GM23338 (cell line): Measurements from ENCODE around the gene BPTF. TPM values are rescaled to one million over a fixed set of nuclear protein-coding genes. Genes with fewer than 3 reads are reported as not detected.

Experiments
- ATAC-seq: fragments of 200-7000 bp; cut with Tn5 transposase; 3 replicates; pipeline ENCODE4 v1.9.1; 2020
- DNase-seq: peaks from one replicate; pipeline ENCODE4 v3.0.0-alpha.2; 2015; ENCODE audit warnings: low spot score
- H2AFZ ChIP-seq: fragments of 200-600 bp; sonication (generic); 2 replicates; pipeline ENCODE4 v1.8.0; 2016; ENCODE audit warnings: antibody characterized with exemption, mild to moderate bottlenecking, moderate library complexity
- H3F3A ChIP-seq: fragments of 200-600 bp; sonication (generic); replicated peaks from 2 replicates; pipeline ENCODE4 v1.8.0; 2017; ENCODE audit warnings: antibody characterized with exemption, mixed run types, low read depth
- H3K27ac ChIP-seq: fragments of 200-600 bp; sonication (generic); 2 replicates; pipeline ENCODE4 v1.6.1; 2016; ENCODE audit warnings: low read depth
- H3K27me3 ChIP-seq: fragments of 200-600 bp; sonication (generic); 2 replicates; pipeline ENCODE4 v1.8.0; 2016; ENCODE audit warnings: mild to moderate bottlenecking, mixed run types, moderate library complexity; ENCODE audit not compliant: insufficient read depth
- H3K36me3 ChIP-seq: fragments of 200-600 bp; sonication (generic); 2 replicates; pipeline ENCODE4 v1.8.0; 2016; ENCODE audit warnings: mild to moderate bottlenecking; ENCODE audit not compliant: insufficient read depth
- H3K4me1 ChIP-seq: fragments of 200-600 bp; sonication (generic); 2 replicates; pipeline ENCODE4 v1.8.0; 2016; ENCODE audit warnings: mild to moderate bottlenecking, moderate library complexity; ENCODE audit not compliant: insufficient read depth
- H3K4me2 ChIP-seq: fragments of 200-600 bp; sonication (generic); 2 replicates; pipeline ENCODE4 v1.7.1; 2017; ENCODE audit warnings: mixed run types
- H3K4me3 ChIP-seq: fragments of 200-600 bp; sonication (generic); 2 replicates; pipeline ENCODE4 v1.6.1; 2016; ENCODE audit warnings: mixed run types
- H3K79me2 ChIP-seq: fragments of 200-600 bp; sonication (generic); replicated peaks from 2 replicates; pipeline ENCODE4 v1.8.0; 2017; ENCODE audit warnings: mild to moderate bottlenecking; ENCODE audit not compliant: insufficient read depth
- H3K9me2 ChIP-seq: fragments of 200-600 bp; sonication (generic); 2 replicates; pipeline ENCODE4 v1.8.0; 2017; ENCODE audit not compliant: insufficient read depth
- H4K20me1 ChIP-seq: fragments of 200-600 bp; sonication (generic); replicated peaks from 2 replicates; pipeline ENCODE4 v1.8.0; 2017; ENCODE audit warnings: mild to moderate bottlenecking; ENCODE audit not compliant: insufficient read depth
- H3K27ac Mint-ChIP-seq: 2 replicates; pipeline ENCODE4 v1.8.0; 2020; ENCODE audit warnings: inconsistent platforms, mild to moderate bottlenecking, moderate library complexity, mixed read lengths
- H3K27me3 Mint-ChIP-seq: 3 replicates; pipeline ENCODE4 v1.8.0; 2022; ENCODE audit warnings: low read depth, mild to moderate bottlenecking, moderate library complexity, mixed read lengths, inconsistent platforms; ENCODE audit not compliant: insufficient read depth, poor library complexity
- H3K36me3 Mint-ChIP-seq: 3 replicates; pipeline ENCODE4 v1.8.0; 2021; ENCODE audit warnings: low read depth, mild to moderate bottlenecking, inconsistent platforms, moderate library complexity, mixed read lengths
- H3K4me1 Mint-ChIP-seq: 3 replicates; pipeline ENCODE4 v1.8.0; 2020; ENCODE audit warnings: mild to moderate bottlenecking, inconsistent platforms, mixed read lengths
- H3K4me3 Mint-ChIP-seq: 3 replicates; pipeline ENCODE4 v1.8.0; 2021; ENCODE audit warnings: moderate library complexity, mild to moderate bottlenecking, inconsistent platforms, mixed read lengths
- H3K9me3 Mint-ChIP-seq: 3 replicates; pipeline ENCODE4 v1.8.0; 2020; ENCODE audit warnings: moderate library complexity, mild to moderate bottlenecking, inconsistent platforms, mixed read lengths
- CTCF ChIP-seq, 2 experiments: fragments of 200-600 bp in 1 of 2; sonication (generic) in 1 of 2; conservative IDR thresholded peaks; 2 replicates each; pipeline versions ENCODE4 v1.5.1 to v1.6.1; 2016 to 2017; ENCODE audit warnings: antibody characterized with exemption in 2 of 2, low read depth in 2 of 2, mild to moderate bottlenecking in 2 of 2, moderate library complexity in 1 of 2
- EZH2phosphoT487 ChIP-seq: fragments of 200-600 bp; sonication (generic); IDR thresholded peaks from one replicate; pipeline ENCODE4 v1.8.1; 2018; ENCODE audit warnings: antibody characterized with exemption; ENCODE audit not compliant: unreplicated experiment
- NANOG ChIP-seq: IDR thresholded peaks from 2 replicates; pipeline ENCODE4 v1.6.1; 2016; ENCODE audit warnings: antibody characterized with exemption, borderline replicate concordance
- POLR2AphosphoS5 ChIP-seq: IDR thresholded peaks from 2 replicates; pipeline ENCODE4 v1.6.1; 2016; ENCODE audit warnings: antibody characterized with exemption, low read depth
- REST ChIP-seq: IDR thresholded peaks from one replicate; pipeline ENCODE4 v1.6.1; 2018; ENCODE audit warnings: antibody characterized with exemption; ENCODE audit not compliant: unreplicated experiment
- ZNF114 ChIP-seq: fragments of 250-450 bp; sonication (Bioruptor Pico); IDR thresholded peaks from 2 replicates; pipeline ENCODE4 v1.5.0; 2020; ENCODE audit warnings: mild to moderate bottlenecking, moderate library complexity
- ZNF331 ChIP-seq: fragments of 250-450 bp; sonication (Bioruptor Pico); IDR thresholded peaks from 2 replicates; pipeline ENCODE4 v1.5.0; 2020; ENCODE audit warnings: low read depth, mild to moderate bottlenecking, moderate library complexity
- polyA plus RNA-seq: library from polyadenylated mRNA; unstranded; fragments of >200 nt; fragmentation: Nextera tagmentation; extraction: Ambion mirVana; gene quantifications from 2 replicates; pipeline ENCODE4 v1.2.1, GENCODE V29; 2016
- total RNA-seq: library from RNA; depleted of rRNA; stranded (reverse); fragments of >200 nt; shearing (Covaris generic); gene quantifications from 2 replicates; pipeline ENCODE4 v1.2.3, GENCODE V29; 2014
- TF ChIP-seq, protein P1 (sequence below): fragments of 250-450 bp; sonication (Bioruptor Pico); IDR thresholded peaks from 2 replicates; pipeline ENCODE4 v1.5.0; 2020; ENCODE audit warnings: mild to moderate bottlenecking, moderate library complexity

Gene BPTF
- total and polyA plus RNA-seq, 2 experiments from 2014 or later = 161 to 179 TPM

GRCh38 chr17:67818110-67819002 lies 6.9 kb upstream of the BPTF start:
- Histone ChIP-seq H2AFZ (no peak overlapping the region; the same call in 1 of the 2 replicates), H3K4me1 (no peaks in the 10 kb centered on the region), H3K9me2 (no peaks in the 10 kb centered on the region), H3K27me3 (no peaks in the 10 kb centered on the region), H3K4me3 (no peak overlapping the region), H3F3A (0 out of 2 replicates have a peak, but pooled peaks cover 4% of the 10 kb centered on the region), H4K20me1 (no peaks in the 10 kb centered on the region), H3K36me3 (no peaks in the 10 kb centered on the region), H3K4me2 (no peak overlapping the region), H3K27ac (no peak overlapping the region), H3K79me2 (no peaks in the 10 kb centered on the region)
- Mint-ChIP-seq H3K27ac (no peak overlapping the region), H3K9me3 (no peaks in the 10 kb centered on the region), H3K4me1 (no peaks in the 10 kb centered on the region; the same call in 2 of the 3 replicates), H3K4me3 (no peak overlapping the region), H3K27me3 (peaks cover 5% of the 10 kb centered on the region), H3K36me3 (no peaks in the 10 kb centered on the region)
- TF ChIP-seq ZNF331 (CRISPR knock-in tag) = no peak
- no peak for TF ChIP-seq POLR2AphosphoS5
- DNase-seq (no peak), ATAC-seq (no peak)

- no peaks in the 10 kb centered on the region for H3K27me3 ChIP-seq
- H2AFZ ChIP-seq = no peak overlapping the region
- no peaks in the 10 kb centered on the region for H3K79me2 ChIP-seq
- Mint-ChIP-seq H3K4me3 (no peak overlapping the region), H3K36me3 (no peaks in the 10 kb centered on the region), H3K4me1 (no peaks in the 10 kb centered on the region; the same call in 2 of the 3 replicates), H3K27me3 (peaks cover 8% of the 10 kb centered on the region), H3K27ac (no peak overlapping the region), H3K9me3 (no peaks in the 10 kb centered on the region)
- H3K9me2 ChIP-seq = no peaks in the 10 kb centered on the region
- 0 out of 2 replicates have a peak, but pooled peaks cover 3% of the 10 kb centered on the region for H3K4me1 ChIP-seq
- DNase-seq = no peak
- no peaks in the 10 kb centered on the region for H3K36me3 ChIP-seq
- H3F3A ChIP-seq = 0 out of 2 replicates have a peak, but pooled peaks cover 11% of the 10 kb centered on the region
- no peak overlapping the region for H3K4me3 ChIP-seq
- ATAC-seq = no peak
- no peak overlapping the region for H3K4me2 ChIP-seq
- no peaks in the 10 kb centered on the region for H4K20me1 ChIP-seq
- no peak overlapping the region for H3K27ac ChIP-seq
- TF ChIP-seq EZH2phosphoT487 (no peak), ZNF331 (CRISPR knock-in tag) (no peak), NANOG (no peak), CTCF (conservative IDR thresholded peaks at IDR 0.05; ENCODE audit: low read depth in 2 of 2) (no peak), REST (no peak), ZNF114 (CRISPR knock-in tag) (no peak)
- TF ChIP-seq, protein P1, sequence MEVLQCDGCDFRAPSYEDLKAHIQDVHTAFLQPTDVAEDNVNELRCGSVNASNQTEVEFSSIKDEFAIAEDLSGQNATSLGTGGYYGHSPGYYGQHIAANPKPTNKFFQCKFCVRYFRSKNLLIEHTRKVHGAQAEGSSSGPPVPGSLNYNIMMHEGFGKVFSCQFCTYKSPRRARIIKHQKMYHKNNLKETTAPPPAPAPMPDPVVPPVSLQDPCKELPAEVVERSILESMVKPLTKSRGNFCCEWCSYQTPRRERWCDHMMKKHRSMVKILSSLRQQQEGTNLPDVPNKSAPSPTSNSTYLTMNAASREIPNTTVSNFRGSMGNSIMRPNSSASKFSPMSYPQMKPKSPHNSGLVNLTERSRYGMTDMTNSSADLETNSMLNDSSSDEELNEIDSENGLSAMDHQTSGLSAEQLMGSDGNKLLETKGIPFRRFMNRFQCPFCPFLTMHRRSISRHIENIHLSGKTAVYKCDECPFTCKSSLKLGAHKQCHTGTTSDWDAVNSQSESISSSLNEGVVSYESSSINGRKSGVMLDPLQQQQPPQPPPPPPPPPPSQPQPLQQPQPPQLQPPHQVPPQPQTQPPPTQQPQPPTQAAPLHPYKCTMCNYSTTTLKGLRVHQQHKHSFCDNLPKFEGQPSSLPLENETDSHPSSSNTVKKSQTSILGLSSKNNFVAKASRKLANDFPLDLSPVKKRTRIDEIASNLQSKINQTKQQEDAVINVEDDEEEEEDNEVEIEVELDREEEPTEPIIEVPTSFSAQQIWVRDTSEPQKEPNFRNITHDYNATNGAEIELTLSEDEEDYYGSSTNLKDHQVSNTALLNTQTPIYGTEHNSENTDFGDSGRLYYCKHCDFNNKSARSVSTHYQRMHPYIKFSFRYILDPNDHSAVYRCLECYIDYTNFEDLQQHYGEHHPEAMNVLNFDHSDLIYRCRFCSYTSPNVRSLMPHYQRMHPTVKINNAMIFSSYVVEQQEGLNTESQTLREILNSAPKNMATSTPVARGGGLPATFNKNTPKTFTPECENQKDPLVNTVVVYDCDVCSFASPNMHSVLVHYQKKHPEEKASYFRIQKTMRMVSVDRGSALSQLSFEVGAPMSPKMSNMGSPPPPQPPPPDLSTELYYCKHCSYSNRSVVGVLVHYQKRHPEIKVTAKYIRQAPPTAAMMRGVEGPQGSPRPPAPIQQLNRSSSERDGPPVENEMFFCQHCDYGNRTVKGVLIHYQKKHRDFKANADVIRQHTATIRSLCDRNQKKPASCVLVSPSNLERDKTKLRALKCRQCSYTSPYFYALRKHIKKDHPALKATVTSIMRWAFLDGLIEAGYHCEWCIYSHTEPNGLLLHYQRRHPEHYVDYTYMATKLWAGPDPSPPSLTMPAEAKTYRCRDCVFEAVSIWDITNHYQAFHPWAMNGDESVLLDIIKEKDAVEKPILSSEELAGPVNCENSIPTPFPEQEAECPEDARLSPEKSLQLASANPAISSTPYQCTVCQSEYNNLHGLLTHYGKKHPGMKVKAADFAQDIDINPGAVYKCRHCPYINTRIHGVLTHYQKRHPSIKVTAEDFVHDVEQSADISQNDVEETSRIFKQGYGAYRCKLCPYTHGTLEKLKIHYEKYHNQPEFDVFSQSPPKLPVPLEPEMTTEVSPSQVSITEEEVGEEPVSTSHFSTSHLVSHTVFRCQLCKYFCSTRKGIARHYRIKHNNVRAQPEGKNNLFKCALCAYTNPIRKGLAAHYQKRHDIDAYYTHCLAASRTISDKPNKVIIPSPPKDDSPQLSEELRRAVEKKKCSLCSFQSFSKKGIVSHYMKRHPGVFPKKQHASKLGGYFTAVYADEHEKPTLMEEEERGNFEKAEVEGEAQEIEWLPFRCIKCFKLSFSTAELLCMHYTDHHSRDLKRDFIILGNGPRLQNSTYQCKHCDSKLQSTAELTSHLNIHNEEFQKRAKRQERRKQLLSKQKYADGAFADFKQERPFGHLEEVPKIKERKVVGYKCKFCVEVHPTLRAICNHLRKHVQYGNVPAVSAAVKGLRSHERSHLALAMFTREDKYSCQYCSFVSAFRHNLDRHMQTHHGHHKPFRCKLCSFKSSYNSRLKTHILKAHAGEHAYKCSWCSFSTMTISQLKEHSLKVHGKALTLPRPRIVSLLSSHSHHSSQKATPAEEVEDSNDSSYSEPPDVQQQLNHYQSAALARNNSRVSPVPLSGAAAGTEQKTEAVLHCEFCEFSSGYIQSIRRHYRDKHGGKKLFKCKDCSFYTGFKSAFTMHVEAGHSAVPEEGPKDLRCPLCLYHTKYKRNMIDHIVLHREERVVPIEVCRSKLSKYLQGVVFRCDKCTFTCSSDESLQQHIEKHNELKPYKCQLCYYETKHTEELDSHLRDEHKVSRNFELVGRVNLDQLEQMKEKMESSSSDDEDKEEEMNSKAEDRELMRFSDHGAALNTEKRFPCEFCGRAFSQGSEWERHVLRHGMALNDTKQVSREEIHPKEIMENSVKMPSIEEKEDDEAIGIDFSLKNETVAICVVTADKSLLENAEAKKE (CRISPR knock-in tag) = no peak
These were observed 5.6 kb upstream of the BPTF start for GRCh38 chr17:67819722-67820121.
